ENCODE measurements around the gene VEGFD. TPM values are rescaled to one million over a fixed set of nuclear protein-coding genes. Genes with fewer than 3 reads are reported as not detected.

VEGFD gene
- under 0.01 and 0.08 TPM in 2 replicates for total RNA-seq (ENCODE audit: low replicate concordance)

GRCh38 chrX:15384304-15384703 lies at the start of gene VEGFD:
Gene VEGFD (minus strand): TSS chrX:15384413. CDS start chrX:15383946, 467 bp downstream.

GRCh38 chrX:15335135-15336022 lies 48.8 kb downstream of the VEGFD start, which contains the start of gene PIGA:
Gene PIGA (minus strand): TSS chrX:15335523. CDS start chrX:15331930, 3,593 bp downstream.

GRCh38 chrX:15315509-15315908 lies 68.7 kb downstream of the VEGFD start, which contains the start of gene ASB11:
Gene ASB11 (minus strand): TSS chrX:15315640. CDS start chrX:15315605, 35 bp downstream.

Other genes with a start within 250 kb of the VEGFD start
- gene ASB9, start 114.3 kb downstream of the VEGFD start, total RNA-seq (ENCODE audit: low replicate concordance): not detected in 2 replicates
- gene ASB11, start 68.8 kb downstream of the VEGFD start, total RNA-seq (ENCODE audit: low replicate concordance): 0.23 TPM in 1 of 2 replicates, not detected in the other
- gene PIGA, start 48.9 kb downstream of the VEGFD start, total RNA-seq (ENCODE audit: low replicate concordance): 5.7 and 7.6 TPM in 2 replicates
- gene PIR, start 108.9 kb upstream of the VEGFD start, total RNA-seq (ENCODE audit: low replicate concordance): 1.8 and 12.3 TPM in 2 replicates
- gene BMX, start 116.4 kb upstream of the VEGFD start, total RNA-seq (ENCODE audit: low replicate concordance): 0.12 and 0.53 TPM in 2 replicates
- gene ACE2, start 216.5 kb upstream of the VEGFD start, total RNA-seq (ENCODE audit: low replicate concordance): 0.30 TPM in 1 of 2 replicates, not detected in the other

Measured in smooth muscle cell of the coronary artery (primary cell).